Smooth muscle cell (in vitro differentiated cells): ENCODE data around the gene CTAGE6. TPM values are rescaled to one million over a fixed set of nuclear protein-coding genes. Genes with fewer than 3 reads are reported as not detected.
"Not testable (repeated sequence)": the region's sequence is repeated elsewhere in the genome, so short reads cannot be mapped to it uniquely, and the experiment has no call there.

Experiments
- DNase-seq: peaks from one replicate; lab custom pipeline; 2025; ENCODE audit not compliant: unreplicated experiment; lab: John Stamatoyannopoulos, UW
- H2AFZ ChIP-seq: fragments of 200-600 bp; sonication (generic); 2 replicates; pipeline ENCODE4 v1.6.0; 2016; ENCODE audit warnings: antibody characterized with exemption, low read depth, mild to moderate bottlenecking
- H3F3A ChIP-seq: fragments of 200-600 bp; sonication (generic); 2 replicates; pipeline ENCODE4 v1.6.0; 2017; ENCODE audit warnings: antibody characterized with exemption, low read depth
- H3K27ac ChIP-seq: fragments of 200-600 bp; sonication (generic); 2 replicates; pipeline ENCODE4 v1.5.1; 2016; ENCODE audit warnings: low read depth, mild to moderate bottlenecking
- H3K27me3 ChIP-seq: fragments of 200-600 bp; sonication (generic); 2 replicates; pipeline ENCODE4 v1.6.1; 2016; ENCODE audit warnings: low read depth, mild to moderate bottlenecking
- H3K36me3 ChIP-seq: fragments of 200-600 bp; sonication (generic); 2 replicates; pipeline ENCODE4 v1.5.1; 2016; ENCODE audit warnings: low read depth
- H3K4me1 ChIP-seq: fragments of 200-600 bp; sonication (generic); 2 replicates; pipeline ENCODE4 v1.5.1; 2016; ENCODE audit warnings: low read depth
- H3K4me2 ChIP-seq: fragments of 200-600 bp; sonication (generic); 2 replicates; pipeline ENCODE4 v1.6.0; 2016; ENCODE audit warnings: mild to moderate bottlenecking
- H3K4me3 ChIP-seq: fragments of 200-600 bp; sonication (generic); 2 replicates; pipeline ENCODE4 v1.5.1; 2016; ENCODE audit warnings: mild to moderate bottlenecking
- H3K79me2 ChIP-seq: fragments of 200-600 bp; sonication (generic); 2 replicates; pipeline ENCODE4 v1.6.0; 2016; ENCODE audit warnings: low read depth, mild to moderate bottlenecking
- H3K9ac ChIP-seq: fragments of 200-600 bp; sonication (generic); 2 replicates; pipeline ENCODE4 v1.6.0; 2016; ENCODE audit warnings: low read depth
- H3K9me3 ChIP-seq: fragments of 200-600 bp; sonication (generic); replicated peaks from 2 replicates; pipeline ENCODE4 v1.5.1; 2016; ENCODE audit warnings: low read depth
- H4K20me1 ChIP-seq: fragments of 200-600 bp; sonication (generic); 2 replicates; pipeline ENCODE4 v1.6.0; 2016; ENCODE audit warnings: low read depth
- WGBS: methylation state at CpG from one replicate; pipeline ENCODE4 v1.1.7; 2016; ENCODE audit warnings: low lambda C conversion rate; 5-methylcytosine and 5-hydroxymethylcytosine counted together
- polyA plus RNA-seq: library from polyadenylated mRNA; unstranded; fragments of >200 nt; fragmentation: Nextera tagmentation; extraction: Ambion mirVana; gene quantifications from 2 replicates; pipeline ENCODE4 v1.2.1, GENCODE V29; 2016
- total RNA-seq: library from RNA; depleted of rRNA; stranded (reverse); fragments of >200 nt; gene quantifications from 2 replicates; pipeline ENCODE4 v1.2.3, GENCODE V29; 2014

Gene CTAGE6
- total and polyA plus RNA-seq, 2 experiments from 2014 or later = not detected

GRCh38 chr7:143726143-143726542 lies 31.4 kb downstream of the CTAGE6 start:
- 100% methylated on average over 1 of the region's 6 CpGs for WGBS
- not testable (repeated sequence) for H4K20me1 ChIP-seq

GRCh38 chr7:143720335-143720734 lies 37.2 kb downstream of the CTAGE6 start:
- not testable (repeated sequence) for H3K4me1 ChIP-seq, H2AFZ ChIP-seq, H3K36me3 ChIP-seq, H3K79me2 ChIP-seq, H3K9me3 ChIP-seq, H3K4me3 ChIP-seq, H4K20me1 ChIP-seq, H3K4me2 ChIP-seq, DNase-seq, H3K9ac ChIP-seq, H3K27ac ChIP-seq, H3K27me3 ChIP-seq, H3F3A ChIP-seq
- no CpG with 5 or more reads among the region's 6 CpGs for WGBS

More at GRCh38 chr7:143726143-143726542, 31.4 kb downstream of the CTAGE6 start:
- not testable (repeated sequence) for H3K4me1 ChIP-seq, H3K27ac ChIP-seq, H3K9me3 ChIP-seq, H3K36me3 ChIP-seq, H3K9ac ChIP-seq, H3K79me2 ChIP-seq, H3F3A ChIP-seq, H3K4me3 ChIP-seq, H2AFZ ChIP-seq, H3K27me3 ChIP-seq, DNase-seq, H3K4me2 ChIP-seq

- not testable (repeated sequence) for H4K20me1 ChIP-seq, H3K36me3 ChIP-seq
These were observed 41.8 kb downstream of the CTAGE6 start for GRCh38 chr7:143715543-143716193.

GRCh38 chr7:143714581-143715454 lies 42.7 kb downstream of the CTAGE6 start:
- not testable (repeated sequence) for H3K4me3 ChIP-seq, H3K79me2 ChIP-seq, H4K20me1 ChIP-seq, H3K36me3 ChIP-seq, H2AFZ ChIP-seq, H3K9ac ChIP-seq, H3K4me1 ChIP-seq, H3K9me3 ChIP-seq, H3F3A ChIP-seq, H3K27me3 ChIP-seq, H3K27ac ChIP-seq, H3K4me2 ChIP-seq, DNase-seq
- WGBS = no CpG with 5 or more reads among the region's 11 CpGs

More at GRCh38 chr7:143715543-143716193, 41.8 kb downstream of the CTAGE6 start:
- H3K27ac ChIP-seq, H3K79me2 ChIP-seq, H3K9me3 ChIP-seq, H3K4me3 ChIP-seq, H3K4me1 ChIP-seq, DNase-seq, H3K4me2 ChIP-seq, H3K9ac ChIP-seq, H3F3A ChIP-seq, H3K27me3 ChIP-seq, H2AFZ ChIP-seq: not testable (repeated sequence)

- H3F3A ChIP-seq, H4K20me1 ChIP-seq, H3K27ac ChIP-seq, H3K4me1 ChIP-seq, H3K9ac ChIP-seq, H3K9me3 ChIP-seq, DNase-seq, H3K36me3 ChIP-seq, H3K79me2 ChIP-seq, H2AFZ ChIP-seq, H3K4me3 ChIP-seq, H3K4me2 ChIP-seq, H3K27me3 ChIP-seq: not testable (repeated sequence)
- WGBS = no CpG with 5 or more reads among the region's 5 CpGs
These were observed 45.1 kb downstream of the CTAGE6 start for GRCh38 chr7:143712381-143712780.

- H4K20me1 ChIP-seq, H3K79me2 ChIP-seq: not testable (repeated sequence)
These were observed 45.7 kb downstream of the CTAGE6 start for GRCh38 chr7:143711727-143712324.

GRCh38 chr7:143709895-143710294 lies 47.6 kb downstream of the CTAGE6 start:
- not testable (repeated sequence) for H3K9me3 ChIP-seq, H3K27me3 ChIP-seq, H3K4me3 ChIP-seq, H3K36me3 ChIP-seq, H3K9ac ChIP-seq, H3F3A ChIP-seq, H3K27ac ChIP-seq, H3K4me2 ChIP-seq, H3K79me2 ChIP-seq, H2AFZ ChIP-seq, H4K20me1 ChIP-seq, H3K4me1 ChIP-seq, DNase-seq
- WGBS = no CpG with 5 or more reads among the region's 5 CpGs

More at GRCh38 chr7:143711727-143712324, 45.7 kb downstream of the CTAGE6 start:
- not testable (repeated sequence) for H3F3A ChIP-seq, H3K9ac ChIP-seq, DNase-seq, H2AFZ ChIP-seq, H3K4me2 ChIP-seq, H3K36me3 ChIP-seq, H3K4me1 ChIP-seq, H3K9me3 ChIP-seq, H3K27me3 ChIP-seq, H3K27ac ChIP-seq, H3K4me3 ChIP-seq
- whole genome bisulfite sequencing = no CpG with 5 or more reads among the region's 4 CpGs
